ACC112 (cell line): Measurements from ENCODE around the gene HOMER3.

Experiments used
- H2AFZ ChIP-seq: fragments of 200-600 bp; sonication (generic); one replicate; pipeline ENCODE4 v1.6.0; 2017; ENCODE audit warnings: antibody characterized with exemption, low read length; ENCODE audit not compliant: unreplicated experiment
- H3K27ac ChIP-seq: fragments of 200-600 bp; sonication (generic); 2 replicates; pipeline ENCODE4 v1.5.1; 2014; ENCODE audit warnings: low read depth, mild to moderate bottlenecking, antibody characterized with exemption, low read length, moderate library complexity
- H3K27me3 ChIP-seq: fragments of 200-600 bp; sonication (generic); 2 replicates; pipeline ENCODE4 v1.6.1; 2014; ENCODE audit warnings: mild to moderate bottlenecking, antibody characterized with exemption, low read length, moderate library complexity, mixed read lengths; ENCODE audit not compliant: insufficient read depth
- H3K36me3 ChIP-seq: fragments of 200-600 bp; sonication (generic); 2 replicates; pipeline ENCODE4 v1.6.1; 2016; ENCODE audit warnings: mild to moderate bottlenecking, antibody characterized with exemption, low read length, moderate library complexity, mixed read lengths; ENCODE audit not compliant: insufficient read depth
- H3K4me1 ChIP-seq: fragments of 200-600 bp; sonication (generic); one replicate; pipeline ENCODE4 v1.6.1; 2016; ENCODE audit warnings: low read length, mixed read lengths; ENCODE audit not compliant: insufficient read depth, unreplicated experiment, control insufficient read depth
- H3K4me3 ChIP-seq: fragments of 200-600 bp; sonication (generic); 2 replicates; pipeline ENCODE4 v1.5.1; 2014; ENCODE audit warnings: mild to moderate bottlenecking, low read depth, low read length
- H3K79me2 ChIP-seq: fragments of 200-600 bp; sonication (generic); one replicate; pipeline ENCODE4 v1.6.0; 2016; ENCODE audit warnings: low read length; ENCODE audit not compliant: control insufficient read depth, unreplicated experiment, insufficient read depth

The HOMER3 gene

DNA sequence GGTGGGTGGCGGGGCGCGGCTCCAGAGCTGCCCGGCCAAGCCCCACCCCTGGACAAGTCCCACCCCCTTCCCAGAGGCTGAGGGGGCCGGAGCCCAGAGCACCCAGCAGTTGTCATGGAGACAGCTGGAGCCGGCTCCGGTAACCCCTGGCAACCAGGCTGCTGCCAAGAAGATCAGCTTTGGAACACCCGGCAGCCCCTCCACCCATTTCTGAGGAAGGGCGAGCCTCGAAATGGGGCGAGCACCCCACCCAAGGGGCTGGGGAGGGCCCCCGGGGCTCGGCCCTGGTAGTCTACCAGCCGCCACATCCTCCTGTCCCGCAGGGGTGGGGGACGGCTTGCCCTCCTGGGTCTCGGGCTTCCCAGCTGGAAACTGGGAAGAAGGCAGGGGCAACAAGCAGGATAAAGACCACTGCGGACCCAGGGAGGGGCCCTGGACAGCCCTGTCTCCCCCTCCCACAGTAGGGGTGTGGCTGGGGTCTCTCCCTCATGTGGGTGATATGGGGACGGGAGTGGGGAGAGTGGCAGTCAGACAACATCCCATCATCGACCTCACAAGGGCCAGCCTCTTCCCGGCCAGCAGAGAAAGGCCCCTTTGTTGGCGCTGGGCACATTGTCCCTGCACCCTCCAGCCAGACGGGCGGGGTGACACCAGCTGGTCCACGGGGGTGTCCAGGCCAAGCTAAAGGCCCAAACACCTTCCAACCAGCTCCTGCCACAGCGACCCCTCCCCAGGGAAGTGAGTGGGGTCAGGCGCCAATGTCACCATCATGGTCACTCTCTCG lies 46.6 kb downstream of the HOMER3 start:
- H3K36me3 ChIP-seq, result no peaks in the 10 kb centered on the region
- no peaks in the 10 kb centered on the region for H3K27me3 ChIP-seq
- no peak overlapping the region for H3K27ac ChIP-seq
- peak overlapping the region; percentile 79 for H3K4me3 ChIP-seq
- no peak overlapping the region for H2AFZ ChIP-seq
- H3K79me2 ChIP-seq, result no peaks in the 10 kb centered on the region
- peaks cover 3% of the 10 kb centered on the region for H3K4me1 ChIP-seq

DNA sequence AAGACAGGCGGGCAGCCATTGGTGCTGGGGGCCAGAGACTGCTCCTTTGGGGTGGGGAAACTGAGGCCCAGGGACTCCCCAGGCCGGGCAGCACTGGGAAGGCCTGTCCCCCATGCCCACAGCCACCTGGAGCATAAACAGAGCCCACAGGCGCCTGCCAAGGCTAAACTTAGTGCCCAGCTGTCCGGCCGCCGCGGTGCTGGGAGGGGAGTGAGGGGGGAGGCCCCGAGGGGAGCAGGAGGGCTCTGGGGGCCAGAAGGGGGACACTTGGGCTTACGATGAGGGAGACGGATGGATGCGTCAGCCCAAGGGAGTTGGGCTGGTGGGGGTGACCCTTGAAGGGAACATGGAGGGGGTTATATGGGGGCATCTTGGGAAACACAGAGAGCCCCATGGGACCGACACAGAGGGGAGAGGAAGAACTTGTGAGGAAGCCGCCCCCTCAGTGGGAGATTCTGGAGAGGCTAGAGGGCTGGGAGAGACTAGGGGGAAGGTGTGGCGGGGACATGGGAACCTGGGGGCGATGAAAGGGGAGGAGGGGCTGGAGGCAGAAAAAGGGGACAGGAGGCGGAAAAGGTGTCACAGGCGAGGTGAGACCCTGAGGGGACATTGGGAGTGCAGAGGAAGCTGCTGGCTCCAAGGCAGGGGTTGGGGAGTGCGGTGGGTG lies 47.3 kb downstream of the HOMER3 start:
- no peaks in the 10 kb centered on the region for H3K79me2 ChIP-seq
- no peak overlapping the region for H3K27ac ChIP-seq
- no peaks in the 10 kb centered on the region for H3K36me3 ChIP-seq
- H2AFZ ChIP-seq, result no peak overlapping the region
- no peak overlapping the region for H3K4me3 ChIP-seq
- H3K27me3 ChIP-seq, result no peaks in the 10 kb centered on the region
- peaks cover 3% of the 10 kb centered on the region for H3K4me1 ChIP-seq

DNA sequence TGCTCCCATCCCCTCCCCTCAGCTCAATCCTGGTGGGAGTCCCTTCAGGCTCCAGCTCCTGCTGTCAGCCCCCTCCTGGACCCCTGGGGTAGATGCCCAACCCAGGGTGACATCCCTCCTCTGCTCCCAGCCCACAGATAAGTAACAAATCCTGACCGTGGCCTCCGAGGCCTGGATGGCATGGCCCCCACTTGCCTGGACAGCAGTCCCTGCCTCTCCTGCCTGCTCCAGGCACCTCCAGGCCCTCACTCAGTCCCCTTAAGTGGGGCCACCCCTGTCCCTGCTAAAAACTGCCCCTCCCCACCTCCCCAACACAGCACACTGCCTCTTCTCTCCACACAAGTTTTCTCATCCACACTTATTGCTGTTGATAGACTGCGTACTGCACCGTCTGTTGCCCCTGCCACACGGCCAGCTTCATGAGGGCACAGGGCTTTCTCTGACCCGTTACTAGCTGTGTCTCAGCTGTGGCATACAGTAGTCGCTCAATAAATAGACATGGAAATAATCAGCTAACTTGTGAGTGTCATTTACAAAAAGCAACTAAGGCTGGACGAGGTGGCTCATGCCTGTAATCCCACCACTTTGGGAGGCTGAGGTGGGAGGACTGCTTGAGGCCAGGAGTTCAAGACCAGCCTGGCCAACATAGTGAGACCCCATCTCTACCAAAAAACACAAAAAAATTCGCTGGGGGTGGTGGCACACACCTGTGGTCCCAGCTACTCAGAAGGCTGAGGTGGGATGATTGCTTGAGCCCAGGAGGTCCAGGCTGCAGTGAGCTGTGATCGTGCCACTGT lies 50.9 kb downstream of the HOMER3 start:
- H3K4me1 ChIP-seq, result peaks cover 3% of the 10 kb centered on the region
- H2AFZ ChIP-seq, result no peak overlapping the region
- H3K36me3 ChIP-seq, result no peaks in the 10 kb centered on the region
- H3K27me3 ChIP-seq, result no peaks in the 10 kb centered on the region
- no peak overlapping the region for H3K27ac ChIP-seq
- no peak overlapping the region for H3K4me3 ChIP-seq
- no peaks in the 10 kb centered on the region for H3K79me2 ChIP-seq

DNA sequence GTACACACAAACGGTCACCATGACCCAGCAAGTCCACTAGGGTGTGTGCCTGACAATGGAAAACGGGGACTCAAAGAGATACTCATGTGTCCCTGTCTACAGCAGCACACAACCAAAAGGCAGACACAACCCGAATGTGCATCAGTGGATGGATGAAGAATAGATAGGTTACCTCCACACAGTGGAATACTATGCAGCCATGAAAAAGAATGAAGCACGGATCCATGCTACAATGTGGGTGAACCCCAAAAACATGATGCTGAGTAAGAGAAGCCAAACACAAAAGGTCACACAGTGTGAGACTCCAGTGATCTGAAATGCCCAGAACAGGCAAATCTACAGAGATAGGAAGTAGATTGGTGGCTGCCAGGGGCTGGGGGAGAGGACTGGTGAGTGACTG lies 54.0 kb downstream of the HOMER3 start:
- no peak overlapping the region for H3K4me3 ChIP-seq
- H3K79me2 ChIP-seq, result no peaks in the 10 kb centered on the region
- H2AFZ ChIP-seq, result no peak overlapping the region

DNA sequence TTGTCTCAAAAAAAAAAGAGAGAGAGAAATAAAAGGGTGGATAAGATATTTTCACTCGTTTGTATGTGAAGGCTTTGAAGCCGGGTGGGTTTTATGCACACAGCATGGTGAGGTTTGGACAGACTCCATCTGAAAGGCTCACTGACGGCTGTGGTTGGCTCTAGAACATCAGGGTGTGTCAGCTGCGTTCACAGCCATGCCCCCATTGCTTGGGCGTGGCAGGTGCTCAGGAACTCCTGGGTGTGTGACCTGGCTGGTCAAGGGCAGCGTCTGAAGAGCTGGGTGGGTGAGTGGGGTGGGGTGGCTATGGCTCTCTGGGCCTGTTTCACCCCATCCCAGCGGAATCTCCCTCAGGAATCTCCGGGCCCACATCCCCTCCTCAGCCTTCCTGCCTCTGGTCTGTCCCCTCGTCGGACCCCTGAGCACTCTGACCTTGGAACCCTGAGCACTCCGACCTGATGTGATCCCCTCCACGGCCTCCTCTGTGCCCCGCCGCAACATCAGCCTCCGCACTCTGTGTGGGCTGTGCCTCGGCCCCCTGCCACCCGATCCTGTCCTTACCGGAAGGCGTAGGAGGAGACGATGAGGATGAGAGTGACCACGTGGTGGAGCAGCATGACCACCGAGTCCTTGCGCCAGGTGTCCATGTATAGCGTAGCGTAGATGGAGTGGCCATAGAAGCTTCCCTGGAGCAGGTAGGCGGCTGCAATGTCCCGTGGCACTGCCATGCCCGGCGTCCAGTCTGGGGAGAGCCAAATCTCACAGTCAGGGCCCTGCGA lies 57.3 kb downstream of the HOMER3 start:
- Histone ChIP-seq H3K79me2 (no peaks in the 10 kb centered on the region), H3K27me3 (no peaks in the 10 kb centered on the region), H3K4me1 (no peaks in the 10 kb centered on the region), H3K36me3 (no peaks in the 10 kb centered on the region), H3K27ac (no peak overlapping the region), H2AFZ (no peak overlapping the region), H3K4me3 (no peak overlapping the region)

More for the DNA sequence above, 54.0 kb downstream of the HOMER3 start:
- Histone ChIP-seq H3K4me1 (no peaks in the 10 kb centered on the region), H3K27ac (no peak overlapping the region), H3K36me3 (no peaks in the 10 kb centered on the region), H3K27me3 (no peaks in the 10 kb centered on the region)

DNA sequence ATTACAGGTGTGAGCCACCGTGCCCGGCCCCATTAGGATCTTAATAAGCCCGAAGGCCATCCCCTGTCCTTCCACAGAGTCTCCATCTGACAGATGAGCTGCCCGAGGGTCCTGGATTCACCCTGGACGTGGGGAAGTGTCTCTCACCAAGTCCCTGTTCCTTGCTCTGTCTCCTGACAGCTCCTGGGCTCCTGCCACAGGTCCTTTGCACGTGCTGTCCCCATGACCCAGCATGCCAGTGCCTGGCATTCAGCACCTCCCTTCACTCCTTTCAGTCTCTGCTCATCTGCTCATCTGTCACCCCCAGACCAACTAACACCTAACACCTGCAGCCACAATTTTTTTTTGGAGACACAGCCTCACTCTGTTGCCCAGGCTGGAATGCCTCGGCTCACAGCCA lies 59.5 kb downstream of the HOMER3 start:
- Histone ChIP-seq H3K4me3 (no peak overlapping the region), H3K27me3 (no peaks in the 10 kb centered on the region), H3K79me2 (no peaks in the 10 kb centered on the region), H3K36me3 (peaks cover 5% of the 10 kb centered on the region; the same call in 1 of the 2 replicates), H3K4me1 (no peaks in the 10 kb centered on the region), H2AFZ (no peak overlapping the region), H3K27ac (no peak overlapping the region)

DNA sequence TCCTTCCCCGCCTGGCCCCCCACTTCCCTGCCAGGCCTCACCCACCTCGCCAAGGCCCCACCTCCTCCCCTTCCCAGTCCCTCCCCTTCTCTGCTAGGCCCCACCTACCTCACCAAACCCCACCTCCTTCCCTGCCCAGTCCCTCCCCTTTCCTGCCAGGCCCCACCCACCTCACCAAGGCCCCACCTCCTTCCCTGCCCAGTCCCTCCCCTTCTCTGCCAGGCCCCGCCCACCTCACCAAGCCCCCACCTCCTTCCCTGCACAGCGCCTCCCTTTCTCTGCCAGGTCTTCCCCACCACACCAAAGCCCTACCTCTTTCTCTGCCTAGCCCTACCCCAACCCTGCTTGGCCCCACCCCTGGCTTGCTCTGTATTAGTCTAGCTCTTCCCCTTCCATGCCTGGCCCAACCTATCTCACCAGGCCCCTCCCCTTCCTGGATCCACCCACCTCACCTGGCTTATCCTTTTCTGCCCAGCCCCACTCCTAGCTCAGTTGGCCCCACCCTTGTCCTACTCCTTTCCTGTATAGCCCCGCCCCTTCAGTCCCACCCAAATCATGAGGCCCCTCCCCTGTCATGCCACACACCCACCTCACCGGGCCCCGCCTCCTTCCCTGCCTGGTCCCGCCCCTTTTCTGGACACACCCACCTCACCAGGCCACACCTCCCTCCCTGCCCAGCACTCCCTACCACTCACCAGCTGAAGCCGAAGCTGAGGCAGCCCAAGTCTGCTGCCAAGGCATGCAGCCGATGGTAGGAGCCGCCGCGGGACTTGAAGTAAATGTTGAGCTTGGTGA lies 61.2 kb downstream of the HOMER3 start:
- no peaks in the 10 kb centered on the region for H3K79me2 ChIP-seq
- H3K4me3 ChIP-seq, result no peak overlapping the region
- no peak overlapping the region for H2AFZ ChIP-seq
- H3K4me1 ChIP-seq, result no peaks in the 10 kb centered on the region
- peaks cover 5% of the 10 kb centered on the region; the same call in 1 of the 2 replicates for H3K36me3 ChIP-seq
- H3K27me3 ChIP-seq, result no peaks in the 10 kb centered on the region
- no peak overlapping the region for H3K27ac ChIP-seq
